GM21619 (cell line): ENCODE data around the gene RGL4.
"Not testable (repeated sequence)": the region's sequence is repeated elsewhere in the genome, so short reads cannot be mapped to it uniquely, and the experiment has no call there.

Experiments used
- ATAC-seq: cut with Tn5 transposase; IDR thresholded peaks from one replicate; pipeline ENCODE4 v1.9.1; 2021; ENCODE audit not compliant: unreplicated experiment

RGL4 gene

GRCh38 chr22:23728108-23728507 lies 37.3 kb downstream of the RGL4 start:
- not testable (repeated sequence) for ATAC-seq

DNA sequence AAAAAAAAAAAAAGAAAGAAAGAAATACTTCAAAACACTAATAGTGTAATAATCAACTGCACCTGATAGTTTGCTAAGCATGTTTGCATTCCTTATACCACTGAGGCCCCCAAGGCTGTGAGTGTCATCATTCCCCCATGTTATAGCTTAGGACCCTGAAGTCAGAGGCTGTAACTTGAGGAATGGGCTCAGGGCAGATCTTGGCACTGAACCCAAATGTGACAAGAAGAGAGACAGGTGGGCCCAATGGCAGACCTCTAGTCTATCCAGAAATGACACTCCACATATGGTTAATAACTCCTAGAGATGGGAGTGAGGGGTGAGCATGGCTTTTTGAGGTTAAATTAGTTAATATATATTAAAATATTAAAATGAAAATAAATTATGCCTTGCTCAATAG lies 46.9 kb downstream of the RGL4 start:
- ATAC-seq, result no peak

DNA sequence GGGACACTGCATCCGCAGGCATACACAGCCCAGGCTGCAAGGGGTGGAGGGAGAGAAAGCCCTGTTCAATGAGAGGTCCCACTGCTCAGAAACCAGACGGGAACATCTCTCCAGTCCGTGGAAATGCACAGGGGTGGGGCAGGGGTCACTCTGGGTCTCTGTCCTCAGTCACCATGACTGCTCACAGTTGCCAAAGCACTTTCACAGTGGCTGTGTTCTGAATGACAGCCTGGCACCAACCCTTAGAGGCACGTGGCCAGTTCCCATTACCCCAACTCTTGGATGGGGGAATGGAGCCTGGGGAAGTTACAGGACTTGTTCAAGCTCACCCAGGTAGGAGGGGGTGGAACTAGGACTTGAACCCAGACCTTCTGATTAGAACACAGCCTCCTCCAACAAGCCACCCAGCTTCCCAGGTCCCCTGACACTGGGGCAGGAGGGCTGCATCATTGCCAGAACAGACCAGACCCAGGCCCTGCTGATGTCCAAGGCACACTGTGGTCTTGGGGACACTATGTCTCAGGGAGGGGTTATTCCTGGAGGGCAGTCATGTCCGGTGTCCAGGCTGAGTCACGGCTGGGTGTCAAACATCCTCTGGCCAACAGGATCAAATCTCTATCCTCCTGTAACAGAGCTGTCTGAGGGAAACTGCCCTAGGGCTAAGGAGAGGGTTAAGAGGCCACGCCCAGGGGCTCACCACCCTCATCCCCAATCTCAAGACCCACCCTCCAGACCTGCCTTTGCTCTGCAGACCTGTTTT lies 51.9 kb downstream of the RGL4 start:
- no peak for ATAC-seq

- ATAC-seq, result no peak
Observed at GRCh38 chr22:23743303-23743705, 52.5 kb downstream of the RGL4 start.

DNA sequence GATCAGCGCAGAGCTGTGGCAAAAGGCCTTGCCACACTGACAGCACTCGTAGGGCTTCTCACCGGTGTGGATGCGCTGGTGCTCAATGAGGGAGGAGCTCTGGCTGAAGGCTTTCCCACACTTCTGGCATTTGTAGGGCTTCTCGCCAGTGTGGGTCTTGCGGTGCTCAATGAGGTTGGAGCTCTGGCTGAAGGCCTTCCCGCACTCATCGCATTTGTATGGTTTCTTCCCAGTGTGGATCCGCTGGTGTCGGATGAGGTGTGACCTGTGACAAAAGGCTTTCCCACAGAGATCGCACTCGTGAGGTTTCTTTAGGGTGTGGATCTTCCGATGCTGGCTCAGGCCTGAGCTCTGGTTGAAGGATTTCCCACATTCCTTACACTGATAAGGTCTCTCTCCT lies 53.2 kb downstream of the RGL4 start:
- no peak for ATAC-seq

GRCh38 chr22:23744485-23744884 lies 53.7 kb downstream of the RGL4 start:
- no peak for ATAC-seq

DNA sequence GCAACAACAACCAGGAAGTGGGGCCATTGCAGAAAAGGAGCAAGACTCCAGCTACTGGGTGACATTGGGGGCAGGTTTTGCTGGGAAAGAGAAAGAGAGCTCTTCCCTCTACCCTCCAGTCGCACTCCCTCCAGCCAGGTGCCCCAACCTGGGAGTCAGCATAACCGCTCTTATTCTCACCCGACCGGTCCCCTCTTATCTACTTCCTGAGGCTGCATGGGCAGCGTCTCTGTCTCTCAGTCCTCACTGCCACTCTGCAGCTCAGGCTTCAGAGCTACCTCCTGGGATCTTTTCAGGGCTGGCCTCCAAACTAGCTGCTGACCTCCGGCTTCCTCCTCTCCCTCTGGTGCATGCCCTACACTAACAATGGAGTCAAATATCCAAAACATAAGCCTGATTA lies 55.0 kb downstream of the RGL4 start:
- no peak for ATAC-seq
